ENCODE data around the gene CACNA1S.

DNA sequence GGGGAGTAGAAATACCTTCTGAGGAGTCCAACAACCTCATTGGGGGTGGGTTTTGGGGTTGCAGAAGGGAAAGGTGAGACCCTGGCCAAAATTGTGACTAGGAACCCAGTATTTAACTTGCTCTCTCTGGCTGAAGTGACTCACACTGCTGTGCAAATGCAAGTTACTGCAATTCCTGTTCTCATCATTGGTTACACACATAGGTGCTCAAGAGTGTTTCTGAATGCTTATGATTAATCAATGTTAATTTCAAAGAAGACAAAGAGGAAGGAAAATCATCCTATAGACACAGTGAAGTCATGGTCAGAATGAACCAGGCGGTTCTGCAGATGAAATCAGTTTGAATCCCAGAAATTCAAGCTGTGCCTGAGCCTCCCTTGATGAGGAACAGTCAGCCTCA, 11.6 kb upstream of the CACNA1S start:
- TF ChIP-seq, protein P1, sequence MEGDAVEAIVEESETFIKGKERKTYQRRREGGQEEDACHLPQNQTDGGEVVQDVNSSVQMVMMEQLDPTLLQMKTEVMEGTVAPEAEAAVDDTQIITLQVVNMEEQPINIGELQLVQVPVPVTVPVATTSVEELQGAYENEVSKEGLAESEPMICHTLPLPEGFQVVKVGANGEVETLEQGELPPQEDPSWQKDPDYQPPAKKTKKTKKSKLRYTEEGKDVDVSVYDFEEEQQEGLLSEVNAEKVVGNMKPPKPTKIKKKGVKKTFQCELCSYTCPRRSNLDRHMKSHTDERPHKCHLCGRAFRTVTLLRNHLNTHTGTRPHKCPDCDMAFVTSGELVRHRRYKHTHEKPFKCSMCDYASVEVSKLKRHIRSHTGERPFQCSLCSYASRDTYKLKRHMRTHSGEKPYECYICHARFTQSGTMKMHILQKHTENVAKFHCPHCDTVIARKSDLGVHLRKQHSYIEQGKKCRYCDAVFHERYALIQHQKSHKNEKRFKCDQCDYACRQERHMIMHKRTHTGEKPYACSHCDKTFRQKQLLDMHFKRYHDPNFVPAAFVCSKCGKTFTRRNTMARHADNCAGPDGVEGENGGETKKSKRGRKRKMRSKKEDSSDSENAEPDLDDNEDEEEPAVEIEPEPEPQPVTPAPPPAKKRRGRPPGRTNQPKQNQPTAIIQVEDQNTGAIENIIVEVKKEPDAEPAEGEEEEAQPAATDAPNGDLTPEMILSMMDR (IDR thresholded peaks at IDR 0.05), result no peak
- no peak for TF ChIP-seq POLR2A (IDR thresholded peaks at IDR 0.05)
